H9 (cell line): Measurements from ENCODE around the gene TFAP2C. TPM values are rescaled to one million over a fixed set of nuclear protein-coding genes. Genes with fewer than 3 reads are reported as not detected.

ENCODE experiments used
- DNase-seq: peaks from one replicate; pipeline ENCODE4 v3.0.0-alpha.2; 2017
- H2AFZ ChIP-seq: one replicate; pipeline ENCODE4 v1.6.1; 2013; ENCODE audit warnings: mild to moderate bottlenecking, low read length, control low read depth, moderate library complexity
- H2AK5ac ChIP-seq: 2 replicates; pipeline ENCODE4 v1.6.1; 2013; ENCODE audit warnings: low read length, control low read depth, mixed read lengths; ENCODE audit not compliant: insufficient read length
- H2BK120ac ChIP-seq: one replicate; pipeline ENCODE4 v1.6.1; 2013; ENCODE audit warnings: low read depth, mild to moderate bottlenecking, low read length, control low read depth, inconsistent platforms; ENCODE audit not compliant: poor library complexity, severe bottlenecking
- H2BK12ac ChIP-seq: 2 replicates; pipeline ENCODE4 v1.6.1; 2013; ENCODE audit warnings: low read length, control low read depth, mixed read lengths, low read depth; ENCODE audit not compliant: insufficient read length
- H2BK15ac ChIP-seq: 2 replicates; pipeline ENCODE4 v1.6.1; 2013; ENCODE audit warnings: low read depth, low read length, control low read depth
- H2BK20ac ChIP-seq: one replicate; pipeline ENCODE4 v1.6.1; 2013; ENCODE audit warnings: low read depth, mild to moderate bottlenecking, low read length, control low read depth, inconsistent platforms; ENCODE audit not compliant: poor library complexity, severe bottlenecking
- H2BK5ac ChIP-seq: 2 replicates; pipeline ENCODE4 v1.6.1; 2013; ENCODE audit warnings: low read length, control low read depth, mixed read lengths; ENCODE audit not compliant: insufficient read length
- H3K14ac ChIP-seq: 2 replicates; pipeline ENCODE4 v1.6.1; 2013; ENCODE audit warnings: low read length, control low read depth; ENCODE audit not compliant: insufficient read depth
- H3K18ac ChIP-seq: 2 replicates; pipeline ENCODE4 v1.6.1; 2013; ENCODE audit warnings: low read depth, mild to moderate bottlenecking, mixed read lengths, low read length, control low read depth; ENCODE audit not compliant: insufficient read length
- H3K23ac ChIP-seq: 2 replicates; pipeline ENCODE4 v1.6.1; 2013; ENCODE audit warnings: low read length, control low read depth, mixed read lengths, low read depth; ENCODE audit not compliant: insufficient read length
- H3K23me2 ChIP-seq: 2 replicates; pipeline ENCODE4 v1.6.1; 2013; ENCODE audit warnings: low read depth, mild to moderate bottlenecking, mixed read lengths, low read length, control low read depth; ENCODE audit not compliant: insufficient read length, poor library complexity, severe bottlenecking
- H3K27ac ChIP-seq: 2 replicates; pipeline ENCODE4 v1.5.1; 2013; ENCODE audit warnings: low read length, control low read depth, mixed read lengths, low read depth; ENCODE audit not compliant: insufficient read length
- H3K27me3 ChIP-seq: 2 replicates; pipeline ENCODE4 v1.6.1; 2013; ENCODE audit warnings: low read length, control low read depth, inconsistent platforms; ENCODE audit not compliant: insufficient read depth
- H3K4ac ChIP-seq: 2 replicates; pipeline ENCODE4 v1.6.1; 2013; ENCODE audit warnings: low read depth, mild to moderate bottlenecking, control low read depth, inconsistent platforms, low read length, moderate library complexity
- H3K4me1 ChIP-seq: 2 replicates; pipeline ENCODE4 v1.6.1; 2013; ENCODE audit warnings: low read length, control low read depth, inconsistent platforms; ENCODE audit not compliant: insufficient read depth
- H3K4me2 ChIP-seq: 2 replicates; pipeline ENCODE4 v1.6.1; 2013; ENCODE audit warnings: low read length, control low read depth, mixed read lengths; ENCODE audit not compliant: insufficient read length, insufficient read depth
- H3K56ac ChIP-seq: 2 replicates; pipeline ENCODE4 v1.6.1; 2013; ENCODE audit warnings: low read depth, mild to moderate bottlenecking, mixed read lengths, low read length, control low read depth; ENCODE audit not compliant: insufficient read length
- H3K79me1 ChIP-seq: 2 replicates; pipeline ENCODE4 v1.6.1; 2013; ENCODE audit warnings: low read depth, mild to moderate bottlenecking, moderate library complexity, low read length, control low read depth, inconsistent platforms; ENCODE audit not compliant: insufficient read depth, poor library complexity, severe bottlenecking
- H3K79me2 ChIP-seq: 2 replicates; pipeline ENCODE4 v1.6.1; 2013; ENCODE audit warnings: low read length, control low read depth, inconsistent platforms; ENCODE audit not compliant: insufficient read depth
- H3K9ac ChIP-seq: 2 replicates; pipeline ENCODE4 v1.6.1; 2013; ENCODE audit warnings: low read length, control low read depth, mixed read lengths; ENCODE audit not compliant: insufficient read length; ENCODE audit errors: extremely low read depth
- H3K9me3 ChIP-seq: one replicate; pipeline ENCODE4 v1.6.1; 2013; ENCODE audit warnings: low read depth, low read length, inconsistent platforms; ENCODE audit not compliant: control insufficient read depth
- H3T11ph ChIP-seq: one replicate; pipeline ENCODE4 v1.6.1; 2013; ENCODE audit warnings: mild to moderate bottlenecking, low read length, control low read depth, inconsistent platforms
- H4K20me1 ChIP-seq: one replicate; pipeline ENCODE4 v1.6.1; 2013; ENCODE audit not compliant: control insufficient read depth, insufficient read length, insufficient read depth
- H4K5ac ChIP-seq: 2 replicates; pipeline ENCODE4 v1.6.1; 2013; ENCODE audit warnings: low read depth, mild to moderate bottlenecking, mixed read lengths, low read length, control low read depth; ENCODE audit not compliant: insufficient read length
- H4K8ac ChIP-seq: replicated peaks from 2 replicates; pipeline ENCODE4 v1.6.1; 2013; ENCODE audit warnings: low read length, control low read depth, mixed read lengths, low read depth; ENCODE audit not compliant: insufficient read length
- H4K91ac ChIP-seq: 2 replicates; pipeline ENCODE4 v1.6.1; 2013; ENCODE audit warnings: low read depth, mild to moderate bottlenecking, moderate library complexity, mixed read lengths, low read length, control low read depth; ENCODE audit not compliant: insufficient read length
- H3K27ac Mint-ChIP-seq, 3 experiments: 2 replicates in 2 of 3; 3 replicates in 1 of 3; pipeline ENCODE4 v1.8.0; 2020 to 2021; ENCODE audit warnings: mixed read lengths in 3 of 3, mild to moderate bottlenecking in 1 of 3, moderate library complexity in 1 of 3
- H3K27me3 Mint-ChIP-seq: 2 replicates; pipeline ENCODE4 v1.8.0; 2021; ENCODE audit warnings: low read depth, mild to moderate bottlenecking, moderate library complexity, mixed read lengths
- H3K36me3 Mint-ChIP-seq, 3 experiments: 2 replicates in 2 of 3; 3 replicates in 1 of 3; pipeline ENCODE4 v1.8.0; 2020 to 2021; ENCODE audit warnings: low read depth in 3 of 3, mixed read lengths in 3 of 3; ENCODE audit not compliant: insufficient read depth in 1 of 3
- H3K4me1 Mint-ChIP-seq, 2 experiments: 2 replicates each; pipeline ENCODE4 v1.8.0; 2020; ENCODE audit warnings: mixed read lengths in 2 of 2
- H3K4me3 Mint-ChIP-seq, 2 experiments: 2 replicates in 1 of 2; 3 replicates in 1 of 2; pipeline ENCODE4 v1.8.0; 2020 to 2021; ENCODE audit warnings: mild to moderate bottlenecking in 2 of 2, mixed read lengths in 2 of 2, moderate library complexity in 1 of 2
- H3K9me3 Mint-ChIP-seq, 2 experiments: 2 replicates in 1 of 2; 3 replicates in 1 of 2; pipeline ENCODE4 v1.8.0; 2020; ENCODE audit warnings: mild to moderate bottlenecking in 2 of 2, mixed read lengths in 2 of 2, moderate library complexity in 1 of 2
- CTCF ChIP-seq: fragments of 200-600 bp; sonication (generic); conservative IDR thresholded peaks from 3 replicates; pipeline ENCODE4 v1.8.0; 2021; ENCODE audit warnings: antibody characterized with exemption, mild to moderate bottlenecking
- WGBS: extraction: QIAGEN DNeasy Blood & Tissue Kit; methylation state at CpG from one replicate; pipeline ENCODE4 v1.1.7; 2013; ENCODE audit warnings: missing lambda C conversion rate, low lambda C conversion rate, mixed read lengths; ENCODE audit not compliant: insufficient read length; ENCODE audit errors: extremely low coverage; 5-methylcytosine and 5-hydroxymethylcytosine counted together
- total RNA-seq: library from RNA; stranded (reverse); gene quantifications from 2 replicates; pipeline ENCODE4 v1.2.1, GENCODE V29; 2021

TFAP2C gene
- total RNA-seq, 1 experiment from 2014 or later: 24.3 TPM

GRCh38 chr20:56676001-56676400 lies 46.9 kb downstream of the TFAP2C start:
- no CpG with 5 or more reads among the region's 12 CpGs for WGBS
- peaks cover 20 to 25% of the 10 kb centered on the region in 2 experiments for H3K4me1 Mint-ChIP-seq
- H3K27ac Mint-ChIP-seq: peak overlapping the region in 2 of 3 experiments; percentile 21 to 48; a peak in 2 of 7 replicates
- Histone ChIP-seq H3K56ac (no peak overlapping the region), H3K9ac (no peak overlapping the region), H3K23ac (no peak overlapping the region), H3K4ac (no peak overlapping the region), H3K4me1 (peaks cover 7% of the 10 kb centered on the region; the same call in 1 of the 2 replicates), H2BK5ac (no peak overlapping the region), H4K8ac (no peak overlapping the region), H3K23me2 (no peaks in the 10 kb centered on the region), H2AK5ac (no peak overlapping the region), H3K79me1 (no peaks in the 10 kb centered on the region), H2BK20ac (no peak overlapping the region), H4K91ac (no peak overlapping the region), H2BK12ac (no peak overlapping the region), H3K18ac (no peak overlapping the region), H2AFZ (no peak overlapping the region), H3K27ac (no peak overlapping the region), H3K9me3 (no peaks in the 10 kb centered on the region), H2BK120ac (no peak overlapping the region), H2BK15ac (no peak overlapping the region), H4K20me1 (no peaks in the 10 kb centered on the region), H3K14ac (no peak overlapping the region), H3K79me2 (no peaks in the 10 kb centered on the region), H3K27me3 (no peaks in the 10 kb centered on the region), H3T11ph (no peak overlapping the region), H4K5ac (no peak overlapping the region), H3K4me2 (no peak overlapping the region)
- no peaks in the 10 kb centered on the region; the same call in 1 of the 2 replicates for H3K27me3 Mint-ChIP-seq
- DNase-seq: no peak
- no peaks in the 10 kb centered on the region for H3K9me3 Mint-ChIP-seq
- TF ChIP-seq CTCF: no peak
- no peak overlapping the region for H3K4me3 Mint-ChIP-seq
- H3K36me3 Mint-ChIP-seq: peaks cover 0 to 9% (median 0%) of the 10 kb centered on the region in 3 experiments; a peak in 3 of 7 replicates
